ENCODE data around the gene TXNDC17. TPM values are rescaled to one million over a fixed set of nuclear protein-coding genes. Genes with fewer than 3 reads are reported as not detected.

The TXNDC17 gene
- total RNA-seq, 1 experiment from 2014 or later: 114 TPM

DNA sequence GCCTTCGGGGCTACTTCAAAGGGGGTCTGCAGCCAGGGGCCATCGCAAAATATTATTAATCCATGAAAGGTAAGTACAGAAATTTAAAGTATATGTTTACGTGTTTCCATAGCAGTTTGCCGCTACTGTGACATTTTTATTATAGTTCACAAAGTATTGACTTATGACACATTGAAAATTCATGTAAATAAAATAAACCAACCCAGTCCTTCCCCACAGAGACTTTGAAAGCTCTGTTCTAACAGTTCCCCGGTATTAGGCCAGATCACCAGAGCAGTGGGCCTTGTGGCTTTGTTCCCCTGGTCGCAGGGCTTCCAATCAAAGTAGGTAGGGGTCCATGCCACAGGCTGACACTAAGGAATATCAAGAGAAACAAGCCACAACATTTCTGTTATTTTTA lies 14.2 kb upstream of the TXNDC17 start:
- H3F3A ChIP-seq (ENCODE audit: insufficient read depth, low read depth): no peaks in the 10 kb centered on the region; the same call in 1 of the 2 replicates

DNA sequence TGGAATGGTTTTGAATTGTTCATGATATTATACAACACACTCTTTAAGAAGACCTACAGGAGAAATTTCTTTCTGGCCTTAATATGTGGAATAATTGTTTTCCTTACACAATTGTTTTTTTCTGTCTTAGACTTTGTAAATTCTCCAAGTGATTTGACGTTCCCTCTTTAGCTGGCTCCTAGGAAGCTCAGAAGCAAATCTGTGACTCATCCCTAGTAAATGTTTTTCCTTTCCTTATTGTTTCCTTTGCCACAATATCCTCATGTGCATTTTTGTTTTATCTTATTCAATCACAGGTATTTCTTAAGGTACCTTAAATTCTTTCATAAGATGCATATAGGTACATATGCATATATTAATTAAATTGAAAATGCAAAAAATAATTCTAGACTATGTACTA lies 13.8 kb upstream of the TXNDC17 start:
- peaks cover 63% of the 10 kb centered on the region for H3K36me3 ChIP-seq (ENCODE audit: low read depth)
- H3K4me1 ChIP-seq (replicated peaks; ENCODE audit: insufficient read depth): no peaks in the 10 kb centered on the region
- no peaks in the 10 kb centered on the region; the same call in 1 of the 2 replicates for H3F3A ChIP-seq (ENCODE audit: insufficient read depth, low read depth)
- H3K4me3 ChIP-seq: no peak overlapping the region
- H3K79me2 ChIP-seq (ENCODE audit: low read depth): 0 out of 2 replicates have a peak, but pooled peaks cover 4% of the 10 kb centered on the region
- BruUV-seq (replicated peaks): no TSS peak
- no peak overlapping the region for H3K4me2 ChIP-seq
- TF ChIP-seq, protein P1, sequence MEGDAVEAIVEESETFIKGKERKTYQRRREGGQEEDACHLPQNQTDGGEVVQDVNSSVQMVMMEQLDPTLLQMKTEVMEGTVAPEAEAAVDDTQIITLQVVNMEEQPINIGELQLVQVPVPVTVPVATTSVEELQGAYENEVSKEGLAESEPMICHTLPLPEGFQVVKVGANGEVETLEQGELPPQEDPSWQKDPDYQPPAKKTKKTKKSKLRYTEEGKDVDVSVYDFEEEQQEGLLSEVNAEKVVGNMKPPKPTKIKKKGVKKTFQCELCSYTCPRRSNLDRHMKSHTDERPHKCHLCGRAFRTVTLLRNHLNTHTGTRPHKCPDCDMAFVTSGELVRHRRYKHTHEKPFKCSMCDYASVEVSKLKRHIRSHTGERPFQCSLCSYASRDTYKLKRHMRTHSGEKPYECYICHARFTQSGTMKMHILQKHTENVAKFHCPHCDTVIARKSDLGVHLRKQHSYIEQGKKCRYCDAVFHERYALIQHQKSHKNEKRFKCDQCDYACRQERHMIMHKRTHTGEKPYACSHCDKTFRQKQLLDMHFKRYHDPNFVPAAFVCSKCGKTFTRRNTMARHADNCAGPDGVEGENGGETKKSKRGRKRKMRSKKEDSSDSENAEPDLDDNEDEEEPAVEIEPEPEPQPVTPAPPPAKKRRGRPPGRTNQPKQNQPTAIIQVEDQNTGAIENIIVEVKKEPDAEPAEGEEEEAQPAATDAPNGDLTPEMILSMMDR (conservative IDR thresholded peaks at IDR 0.05): no peak
- TF ChIP-seq EZH2 (IDR thresholded peaks at IDR 0.05; ENCODE audit: low read depth): no peak
- no peaks in the 10 kb centered on the region for H3K9me2 ChIP-seq (ENCODE audit: insufficient read depth)
- ChIA-PET CTCF (no interaction called here), POLR2A (ENCODE audit: unreplicated experiment) (interaction anchor here (0.6 kb wide), 1 partner anchor 49 kb away, joined by 3 read pairs; no protein-coding TSS in a partner anchor)
- intact Hi-C loops (cut with micrococcal nuclease; ENCODE audit: unreplicated experiment): loop anchor here (5.0 kb wide), 1 partner anchor 35 kb away; no protein-coding TSS in a partner anchor
- peaks cover 11% of the 10 kb centered on the region for H4K20me1 ChIP-seq (ENCODE audit: insufficient read depth)
- H3K27me3 ChIP-seq (ENCODE audit: insufficient read depth, low read depth): no peaks in the 10 kb centered on the region
- no peak for DNase-seq
- no peaks in the 10 kb centered on the region for H3K9me3 ChIP-seq (ENCODE audit: insufficient read depth, low read depth)
- H2AFZ ChIP-seq: no peak overlapping the region
- H3K27ac ChIP-seq: no peak overlapping the region

More for the DNA sequence above, 14.2 kb upstream of the TXNDC17 start:
- BruUV-seq (replicated peaks): no TSS peak
- no peaks in the 10 kb centered on the region for H3K27me3 ChIP-seq (ENCODE audit: insufficient read depth, low read depth)
- no peaks in the 10 kb centered on the region for H3K9me2 ChIP-seq (ENCODE audit: insufficient read depth)
- no peak overlapping the region for H3K4me3 ChIP-seq
- TF ChIP-seq EZH2 (IDR thresholded peaks at IDR 0.05; ENCODE audit: low read depth): no peak
- TF ChIP-seq, protein P1 (conservative IDR thresholded peaks at IDR 0.05): no peak
- no peaks in the 10 kb centered on the region for H3K4me1 ChIP-seq (replicated peaks; ENCODE audit: insufficient read depth)
- POLR2A ChIA-PET (ENCODE audit: unreplicated experiment): no interaction called here
- H4K20me1 ChIP-seq (ENCODE audit: insufficient read depth): peaks cover 11% of the 10 kb centered on the region
- no peak overlapping the region for H2AFZ ChIP-seq
- CTCF ChIA-PET: no interaction called here
- no peak overlapping the region for H3K27ac ChIP-seq
- no peak overlapping the region for H3K4me2 ChIP-seq
- DNase-seq: no peak
- intact Hi-C loops (cut with micrococcal nuclease; ENCODE audit: unreplicated experiment): loop anchor here (5.0 kb wide), 1 partner anchor 34 kb away; no protein-coding TSS in a partner anchor
- H3K36me3 ChIP-seq (ENCODE audit: low read depth): peaks cover 62% of the 10 kb centered on the region
- H3K9me3 ChIP-seq (ENCODE audit: insufficient read depth, low read depth): no peaks in the 10 kb centered on the region
- 0 out of 2 replicates have a peak, but pooled peaks cover 4% of the 10 kb centered on the region for H3K79me2 ChIP-seq (ENCODE audit: low read depth)

DNA sequence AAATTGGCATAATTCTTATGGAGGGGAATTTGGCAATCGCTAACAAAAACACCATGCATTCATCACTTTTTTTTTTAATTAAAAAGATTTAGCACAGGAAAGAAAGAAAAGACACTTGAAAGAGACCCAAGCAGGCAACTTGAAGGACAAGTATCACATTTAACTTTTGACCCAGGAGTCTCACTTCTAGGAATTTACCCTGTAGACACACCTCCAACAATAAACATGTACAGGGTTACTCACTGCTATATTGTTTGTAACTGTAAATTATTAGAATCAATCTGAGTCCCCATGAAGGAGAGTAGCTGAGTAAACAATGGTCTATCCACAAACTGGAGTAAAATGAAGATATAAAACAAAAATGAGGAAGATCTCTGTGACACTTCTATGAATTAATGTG lies 10.5 kb upstream of the TXNDC17 start:
- no peaks in the 10 kb centered on the region for H3K9me3 ChIP-seq (ENCODE audit: insufficient read depth, low read depth)
- H3K27me3 ChIP-seq (ENCODE audit: insufficient read depth, low read depth): no peaks in the 10 kb centered on the region
- no TSS peak for BruUV-seq (replicated peaks)
- H3K9me2 ChIP-seq (ENCODE audit: insufficient read depth): no peaks in the 10 kb centered on the region
- no peak overlapping the region for H2AFZ ChIP-seq
- no peaks in the 10 kb centered on the region; the same call in 1 of the 2 replicates for H3F3A ChIP-seq (ENCODE audit: insufficient read depth, low read depth)
- H3K27ac ChIP-seq: no peak overlapping the region
- H3K4me2 ChIP-seq: no peak overlapping the region
- DNase-seq: no peak
- no peak overlapping the region for H3K4me3 ChIP-seq
- intact Hi-C loops (cut with micrococcal nuclease; ENCODE audit: unreplicated experiment): no loop called here
- H3K79me2 ChIP-seq (ENCODE audit: low read depth): 0 out of 2 replicates have a peak, but pooled peaks cover 4% of the 10 kb centered on the region
- TF ChIP-seq, protein P1 (conservative IDR thresholded peaks at IDR 0.05): no peak
- TF ChIP-seq EZH2 (IDR thresholded peaks at IDR 0.05; ENCODE audit: low read depth): no peak
- ChIA-PET CTCF (no interaction called here), POLR2A (ENCODE audit: unreplicated experiment) (no interaction called here)
- peaks cover 70% of the 10 kb centered on the region for H3K36me3 ChIP-seq (ENCODE audit: low read depth)
- peaks cover 11% of the 10 kb centered on the region for H4K20me1 ChIP-seq (ENCODE audit: insufficient read depth)
- H3K4me1 ChIP-seq (replicated peaks; ENCODE audit: insufficient read depth): no peaks in the 10 kb centered on the region

Data from PC-9 (cell line).